Measurements from ENCODE around the gene SPECC1.
"Not testable (repeated sequence)": the region's sequence is repeated elsewhere in the genome, so short reads cannot be mapped to it uniquely, and the experiment has no call there.

SPECC1 gene

GRCh38 chr17:20191056-20191455 is 181.9 kb downstream of the SPECC1 start:
- TF ChIP-seq CTCF (conservative IDR thresholded peaks at IDR 0.05) = no peak
- H3K27ac ChIP-seq = peak overlapping the region; percentile 71

- not testable (repeated sequence) for H3K27ac ChIP-seq
Measured at GRCh38 chr17:20196286-20196685, 187.1 kb downstream of the SPECC1 start.

GRCh38 chr17:20197272-20197926 is 188.2 kb downstream of the SPECC1 start:
- no peak for TF ChIP-seq CTCF (conservative IDR thresholded peaks at IDR 0.05)
- H3K27ac ChIP-seq = no peak overlapping the region

- no peak overlapping the region for H3K27ac ChIP-seq
- no peak for TF ChIP-seq CTCF (conservative IDR thresholded peaks at IDR 0.05)
Measured at GRCh38 chr17:20200016-20200795, 191.0 kb downstream of the SPECC1 start.

GRCh38 chr17:20200865-20201458 is 191.8 kb downstream of the SPECC1 start:
- H3K27ac ChIP-seq = no peak overlapping the region
- no peak for TF ChIP-seq CTCF (conservative IDR thresholded peaks at IDR 0.05)

GRCh38 chr17:20202141-20202621 is 193.0 kb downstream of the SPECC1 start:
- no peak for TF ChIP-seq CTCF (conservative IDR thresholded peaks at IDR 0.05)
- H3K27ac ChIP-seq = no peak overlapping the region

GRCh38 chr17:20203018-20203417 is 193.9 kb downstream of the SPECC1 start:
- no peak overlapping the region for H3K27ac ChIP-seq
- TF ChIP-seq CTCF (conservative IDR thresholded peaks at IDR 0.05) = no peak

Data from VCaP (cell line).